ENCODE results near the gene FBXL16.

Gene FBXL16

DNA sequence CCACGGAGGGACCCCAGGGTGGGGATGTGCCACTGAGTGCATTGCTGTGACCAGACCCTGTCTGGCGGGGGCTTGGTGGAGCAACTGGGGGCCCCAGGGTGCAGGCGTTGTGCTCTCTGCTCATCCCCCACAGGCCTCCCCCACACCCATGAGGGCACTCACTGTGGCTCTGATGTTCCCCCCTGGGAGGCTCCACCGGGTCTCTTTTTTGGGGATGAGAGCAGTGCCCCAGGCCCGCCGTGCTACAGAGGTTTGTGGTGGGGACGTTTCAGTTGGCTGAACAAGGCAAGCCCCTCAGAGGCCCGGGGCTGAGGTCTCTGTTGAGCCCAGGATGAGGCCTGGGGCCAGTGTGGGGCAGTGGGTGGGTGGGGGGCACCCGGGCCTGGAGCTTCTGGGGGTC, 18.1 kb upstream of the FBXL16 start:
- H3K27me3 ChIP-seq (ENCODE audit: insufficient read depth, low read depth): no peaks in the 10 kb centered on the region
- TF ChIP-seq, protein P1, sequence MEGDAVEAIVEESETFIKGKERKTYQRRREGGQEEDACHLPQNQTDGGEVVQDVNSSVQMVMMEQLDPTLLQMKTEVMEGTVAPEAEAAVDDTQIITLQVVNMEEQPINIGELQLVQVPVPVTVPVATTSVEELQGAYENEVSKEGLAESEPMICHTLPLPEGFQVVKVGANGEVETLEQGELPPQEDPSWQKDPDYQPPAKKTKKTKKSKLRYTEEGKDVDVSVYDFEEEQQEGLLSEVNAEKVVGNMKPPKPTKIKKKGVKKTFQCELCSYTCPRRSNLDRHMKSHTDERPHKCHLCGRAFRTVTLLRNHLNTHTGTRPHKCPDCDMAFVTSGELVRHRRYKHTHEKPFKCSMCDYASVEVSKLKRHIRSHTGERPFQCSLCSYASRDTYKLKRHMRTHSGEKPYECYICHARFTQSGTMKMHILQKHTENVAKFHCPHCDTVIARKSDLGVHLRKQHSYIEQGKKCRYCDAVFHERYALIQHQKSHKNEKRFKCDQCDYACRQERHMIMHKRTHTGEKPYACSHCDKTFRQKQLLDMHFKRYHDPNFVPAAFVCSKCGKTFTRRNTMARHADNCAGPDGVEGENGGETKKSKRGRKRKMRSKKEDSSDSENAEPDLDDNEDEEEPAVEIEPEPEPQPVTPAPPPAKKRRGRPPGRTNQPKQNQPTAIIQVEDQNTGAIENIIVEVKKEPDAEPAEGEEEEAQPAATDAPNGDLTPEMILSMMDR (conservative IDR thresholded peaks at IDR 0.05; ENCODE audit: low read depth, low read length): no peak
- H3K27ac ChIP-seq: no peak overlapping the region
- no peak overlapping the region for H2AFZ ChIP-seq (ENCODE audit: low read depth)
- H3K4me3 ChIP-seq (IDR thresholded peaks at IDR 0.05; ENCODE audit: insufficient read depth, low read depth, low read length): no peak overlapping the region
- H4K20me1 ChIP-seq (ENCODE audit: insufficient read depth): no peaks in the 10 kb centered on the region
- H3K4me1 ChIP-seq (ENCODE audit: low read depth, poor library complexity, severe bottlenecking): peaks cover 58% of the 10 kb centered on the region
- H3K79me2 ChIP-seq (ENCODE audit: insufficient read depth, low read depth): no peaks in the 10 kb centered on the region
- H3K9ac ChIP-seq: no peak overlapping the region
- H3K36me3 ChIP-seq (ENCODE audit: insufficient read depth): no peaks in the 10 kb centered on the region
- H3K4me2 ChIP-seq: no peak overlapping the region

DNA sequence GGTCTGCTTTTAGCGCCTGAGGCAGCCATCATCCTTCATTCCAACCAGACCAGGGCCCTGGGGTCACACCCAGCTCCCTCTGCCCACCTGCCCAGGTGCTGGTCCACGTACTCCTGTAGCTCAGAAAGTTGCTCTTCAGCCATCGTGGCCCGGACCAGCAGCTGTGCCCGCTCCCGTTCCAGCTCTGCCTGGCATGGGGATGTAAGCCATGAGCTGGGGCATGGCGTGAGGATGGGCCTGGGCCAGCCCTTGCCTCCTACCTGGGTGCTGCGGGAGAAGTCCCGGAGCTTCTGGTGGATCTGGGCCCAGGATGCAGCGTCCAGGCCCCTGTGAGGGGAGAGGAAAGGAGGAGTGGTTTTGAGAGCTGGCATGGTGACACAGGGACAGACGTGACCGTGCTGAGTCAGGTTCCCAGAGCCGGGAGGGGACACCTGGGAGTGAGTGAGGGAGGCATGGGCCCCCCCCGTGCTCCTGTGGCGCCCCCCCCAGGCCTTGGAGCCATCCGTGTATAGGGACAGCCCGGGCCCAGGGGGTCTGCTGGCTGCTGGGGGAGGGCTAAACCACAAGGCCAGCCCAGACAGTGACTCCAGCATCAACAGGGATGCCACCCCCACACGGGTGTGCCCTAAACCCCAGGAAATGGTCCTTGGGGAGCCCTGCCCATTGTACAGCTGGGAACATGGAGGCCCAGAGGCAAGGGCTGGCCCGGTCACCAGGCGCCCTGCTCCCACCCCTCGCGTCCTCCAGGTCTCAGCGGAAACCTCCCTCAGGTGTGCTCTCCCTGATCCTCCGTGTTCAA, 17.4 kb upstream of the FBXL16 start:
- Histone ChIP-seq H3K4me3 (IDR thresholded peaks at IDR 0.05; ENCODE audit: insufficient read depth, low read depth, low read length) (no peak overlapping the region), H3K27me3 (ENCODE audit: insufficient read depth, low read depth) (no peaks in the 10 kb centered on the region), H3K79me2 (ENCODE audit: insufficient read depth, low read depth) (no peaks in the 10 kb centered on the region), H3K4me1 (ENCODE audit: low read depth, poor library complexity, severe bottlenecking) (peaks cover 58% of the 10 kb centered on the region), H2AFZ (ENCODE audit: low read depth) (no peak overlapping the region), H3K4me2 (no peak overlapping the region), H3K27ac (no peak overlapping the region), H4K20me1 (ENCODE audit: insufficient read depth) (no peaks in the 10 kb centered on the region), H3K36me3 (ENCODE audit: insufficient read depth) (no peaks in the 10 kb centered on the region), H3K9ac (no peak overlapping the region)
- TF ChIP-seq, protein P1 (conservative IDR thresholded peaks at IDR 0.05; ENCODE audit: low read depth, low read length): no peak

DNA sequence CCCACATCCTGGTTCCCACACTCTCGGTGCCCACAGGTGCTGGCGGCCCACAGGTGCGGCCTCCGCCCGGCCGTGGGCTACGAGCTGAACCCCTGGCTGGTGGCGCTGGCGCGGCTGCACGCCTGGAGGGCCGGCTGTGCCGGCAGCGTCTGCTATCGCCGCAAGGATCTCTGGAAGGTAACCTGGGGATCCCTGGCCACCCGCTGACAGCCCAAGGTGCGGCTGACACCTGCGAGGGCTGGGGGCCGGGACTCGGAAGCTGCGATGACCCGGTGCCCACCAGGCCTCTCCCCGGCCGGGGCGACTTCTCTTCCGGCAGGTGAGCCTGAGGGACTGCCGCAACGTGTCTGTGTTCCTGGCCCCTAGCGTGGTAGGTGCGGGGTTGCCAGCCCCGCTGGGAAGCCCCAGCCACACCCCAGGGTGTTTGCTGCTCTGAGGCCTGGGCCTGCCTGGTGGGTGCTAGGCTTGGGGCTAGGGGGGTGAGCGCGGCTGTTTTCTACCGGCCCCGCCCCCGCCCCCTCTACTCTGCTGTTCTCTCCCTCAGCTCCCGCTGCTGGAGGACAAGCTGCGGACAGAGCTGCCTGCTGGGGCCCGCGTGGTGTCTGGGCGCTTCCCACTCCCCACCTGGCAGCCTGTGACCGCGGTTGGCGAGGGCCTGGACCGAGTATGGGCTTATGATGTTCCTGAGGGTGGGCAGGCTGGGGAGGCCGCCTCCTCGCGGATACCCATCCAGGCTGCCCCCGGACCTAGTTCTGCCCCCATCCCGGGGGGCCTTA, 16.4 kb upstream of the FBXL16 start:
- no peak overlapping the region for H3K9ac ChIP-seq

DNA sequence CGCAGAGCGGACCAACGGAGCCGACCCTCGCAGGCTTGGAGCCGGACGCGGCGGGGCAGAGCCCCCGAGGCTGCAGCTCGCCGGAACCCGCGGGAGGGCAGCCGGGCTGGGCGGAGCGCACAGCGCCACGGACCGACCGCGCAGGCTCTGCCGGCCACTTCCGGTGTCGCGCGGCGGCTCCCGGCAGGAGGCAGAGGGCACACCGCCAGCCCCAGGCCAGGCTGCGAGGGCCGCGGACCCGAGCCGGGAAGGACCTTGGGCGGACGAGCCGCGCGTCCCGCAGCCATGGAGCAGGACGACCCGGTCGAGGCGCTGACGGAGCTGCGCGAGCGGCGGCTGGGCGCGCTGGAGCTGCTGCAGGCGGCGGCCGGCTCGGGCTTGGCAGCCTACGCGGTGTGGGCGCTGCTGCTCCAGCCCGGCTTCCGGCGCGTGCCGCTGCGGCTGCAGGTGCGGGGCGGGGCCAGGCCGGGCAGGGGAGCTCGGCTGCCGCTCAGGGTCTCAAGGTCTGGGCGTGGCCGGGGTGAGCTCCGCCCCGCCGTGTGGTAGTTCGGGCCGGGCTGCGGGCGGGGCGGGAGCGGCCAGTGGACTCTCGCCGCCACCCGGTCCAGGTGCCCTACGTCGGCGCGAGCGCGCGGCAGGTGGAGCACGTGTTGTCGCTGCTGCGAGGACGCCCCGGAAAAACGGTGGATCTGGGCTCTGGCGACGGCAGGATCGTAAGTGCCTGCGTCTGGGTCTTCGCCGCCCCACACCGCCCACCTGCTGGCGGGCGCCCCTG, 15.6 kb upstream of the FBXL16 start, which contains the start of gene ANTKMT:
Gene ANTKMT, plus strand, starts transcription at position 157 of the 775 bp plus-strand sequence. Its CDS starts 129 bp downstream, at position 286.
- TF ChIP-seq, protein P1 (conservative IDR thresholded peaks at IDR 0.05; ENCODE audit: low read depth, low read length): no peak
- Histone ChIP-seq H3K4me1 (ENCODE audit: low read depth, poor library complexity, severe bottlenecking) (peaks cover 53% of the 10 kb centered on the region), H2AFZ (ENCODE audit: low read depth) (peak within 1 kb of the TSS; percentile 58), H3K27ac (peak within 1 kb of the TSS; percentile 82), H3K27me3 (ENCODE audit: insufficient read depth, low read depth) (peaks cover 5% of the 10 kb centered on the region), H3K36me3 (ENCODE audit: insufficient read depth) (no peaks in the 10 kb centered on the region), H4K20me1 (ENCODE audit: insufficient read depth) (no peaks in the 10 kb centered on the region), H3K9ac (peak within 1 kb of the TSS; percentile 81), H3K4me2 (peak within 1 kb of the TSS; percentile 81), H3K4me3 (IDR thresholded peaks at IDR 0.05; ENCODE audit: insufficient read depth, low read depth, low read length) (no peak within 1 kb of the TSS), H3K79me2 (ENCODE audit: insufficient read depth, low read depth) (no peaks in the 10 kb centered on the region)

More for the DNA sequence above, 16.4 kb upstream of the FBXL16 start:
- TF ChIP-seq, protein P1 (conservative IDR thresholded peaks at IDR 0.05; ENCODE audit: low read depth, low read length): no peak
- no peaks in the 10 kb centered on the region for H3K36me3 ChIP-seq (ENCODE audit: insufficient read depth)
- H2AFZ ChIP-seq (ENCODE audit: low read depth): no peak overlapping the region
- H3K27me3 ChIP-seq (ENCODE audit: insufficient read depth, low read depth): no peaks in the 10 kb centered on the region; the same call in 1 of the 2 replicates
- H3K27ac ChIP-seq: no peak overlapping the region
- peak overlapping the region; percentile 81 for H3K4me2 ChIP-seq
- no peak overlapping the region for H3K4me3 ChIP-seq (IDR thresholded peaks at IDR 0.05; ENCODE audit: insufficient read depth, low read depth, low read length)
- H3K79me2 ChIP-seq (ENCODE audit: insufficient read depth, low read depth): no peaks in the 10 kb centered on the region
- H4K20me1 ChIP-seq (ENCODE audit: insufficient read depth): no peaks in the 10 kb centered on the region
- peaks cover 58% of the 10 kb centered on the region for H3K4me1 ChIP-seq (ENCODE audit: low read depth, poor library complexity, severe bottlenecking)
